ENCODE data around the gene ADNP.

DNA sequence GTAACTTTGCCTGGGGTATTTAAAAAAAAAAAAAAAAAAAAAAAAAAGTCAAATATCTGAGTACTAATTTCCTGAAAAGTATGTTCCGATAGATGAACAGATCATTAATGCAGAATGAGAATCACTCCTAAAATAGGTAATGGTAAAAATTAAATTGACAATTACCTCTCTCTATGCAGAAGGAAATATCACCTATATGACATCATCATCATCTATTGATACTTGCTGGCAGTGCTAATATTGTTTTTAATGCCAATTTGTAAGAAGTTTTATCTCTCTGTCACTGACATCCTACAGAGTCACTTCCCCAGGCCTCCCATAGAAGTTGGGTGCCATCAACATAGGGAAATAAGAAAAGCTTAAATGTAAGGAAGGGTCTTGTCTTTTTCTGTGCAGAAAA lies 29.9 kb downstream of the ADNP start:
- TF ChIP-seq, protein P1, sequence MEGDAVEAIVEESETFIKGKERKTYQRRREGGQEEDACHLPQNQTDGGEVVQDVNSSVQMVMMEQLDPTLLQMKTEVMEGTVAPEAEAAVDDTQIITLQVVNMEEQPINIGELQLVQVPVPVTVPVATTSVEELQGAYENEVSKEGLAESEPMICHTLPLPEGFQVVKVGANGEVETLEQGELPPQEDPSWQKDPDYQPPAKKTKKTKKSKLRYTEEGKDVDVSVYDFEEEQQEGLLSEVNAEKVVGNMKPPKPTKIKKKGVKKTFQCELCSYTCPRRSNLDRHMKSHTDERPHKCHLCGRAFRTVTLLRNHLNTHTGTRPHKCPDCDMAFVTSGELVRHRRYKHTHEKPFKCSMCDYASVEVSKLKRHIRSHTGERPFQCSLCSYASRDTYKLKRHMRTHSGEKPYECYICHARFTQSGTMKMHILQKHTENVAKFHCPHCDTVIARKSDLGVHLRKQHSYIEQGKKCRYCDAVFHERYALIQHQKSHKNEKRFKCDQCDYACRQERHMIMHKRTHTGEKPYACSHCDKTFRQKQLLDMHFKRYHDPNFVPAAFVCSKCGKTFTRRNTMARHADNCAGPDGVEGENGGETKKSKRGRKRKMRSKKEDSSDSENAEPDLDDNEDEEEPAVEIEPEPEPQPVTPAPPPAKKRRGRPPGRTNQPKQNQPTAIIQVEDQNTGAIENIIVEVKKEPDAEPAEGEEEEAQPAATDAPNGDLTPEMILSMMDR (IDR thresholded peaks at IDR 0.05), result no peak
- TF ChIP-seq POLR2A (IDR thresholded peaks at IDR 0.05) (no peak), POLR2AphosphoS5 (IDR thresholded peaks at IDR 0.05) (no peak), EP300 (IDR thresholded peaks at IDR 0.05) (no peak)
